ENCODE measurements around the gene RTN4R.
A peak's percentile ranks its signal among the peaks of the same experiment; 100 is the strongest.
"Not testable (repeated sequence)": the region's sequence is repeated elsewhere in the genome, so short reads cannot be mapped to it uniquely, and the experiment has no call there.

The RTN4R gene

DNA sequence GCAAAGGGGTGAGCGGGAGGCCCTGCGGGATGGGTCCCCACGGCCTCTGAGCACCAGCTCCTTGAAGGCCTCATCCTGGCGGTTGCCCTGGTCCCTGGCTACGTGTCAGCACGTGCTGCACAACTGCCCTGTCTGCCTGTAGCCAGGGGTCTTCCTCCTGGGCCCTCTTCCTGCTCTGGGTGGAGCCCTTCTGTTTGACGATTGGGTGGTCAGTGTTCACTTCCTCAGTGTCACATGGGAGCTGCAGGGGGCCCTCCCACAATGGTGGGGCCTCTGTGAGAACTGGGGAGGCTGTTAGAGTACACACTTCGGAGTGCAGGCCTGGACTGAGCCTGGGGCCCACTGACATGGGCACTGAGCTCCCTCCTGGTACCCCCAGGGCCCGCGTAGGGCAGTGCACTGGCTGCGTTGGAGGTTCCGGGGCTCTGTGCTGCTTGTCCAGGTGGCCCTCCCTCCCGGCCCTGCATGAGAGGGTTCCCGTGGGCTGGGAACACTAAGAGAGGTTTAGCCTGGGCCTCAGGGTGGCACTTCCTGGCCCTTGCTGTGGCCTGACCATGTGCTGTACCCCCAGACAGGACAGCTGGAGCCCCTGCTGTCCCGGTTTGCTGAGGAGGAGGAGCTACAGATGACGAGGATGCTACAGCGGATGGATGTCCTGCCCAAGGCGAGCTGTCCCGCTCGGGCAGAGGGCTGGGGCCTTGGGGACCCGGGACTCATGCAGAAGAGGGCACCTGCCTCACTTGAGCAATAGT lies 38.0 kb upstream of the RTN4R start:
- no peak for DNase-seq

DNA sequence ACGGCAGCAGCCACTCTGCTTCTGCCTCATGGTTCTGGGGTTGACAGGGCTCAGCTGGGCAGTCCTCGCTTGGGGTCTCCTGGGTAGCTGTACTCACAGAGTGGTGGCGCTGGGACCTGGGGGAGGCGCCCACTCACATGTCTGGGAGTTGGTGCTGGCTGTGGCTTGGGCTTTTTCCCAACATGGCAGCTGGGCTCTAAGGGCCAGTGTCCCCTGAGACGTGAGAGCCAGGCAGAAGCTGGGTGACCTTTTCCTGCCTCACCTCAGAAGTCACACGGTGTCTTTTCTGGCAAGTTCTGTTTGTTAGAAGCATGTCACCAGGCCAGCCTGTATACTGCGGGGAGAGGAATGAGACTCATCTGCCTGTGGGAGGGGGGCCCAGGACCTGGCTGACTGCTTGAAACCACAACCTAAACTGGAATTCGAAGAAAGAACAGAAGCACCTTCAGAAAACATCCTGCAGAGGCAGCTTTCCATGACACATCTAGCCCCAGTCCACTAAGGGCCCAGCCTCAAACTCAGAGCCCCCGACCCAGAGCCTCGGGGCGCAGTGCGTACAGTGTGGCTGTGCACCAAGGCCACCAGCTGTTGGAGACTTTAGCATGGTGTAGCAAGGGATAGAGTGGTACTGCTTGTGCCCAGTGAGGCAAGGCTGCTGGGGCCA lies 37.2 kb upstream of the RTN4R start:
- DNase-seq = not testable (repeated sequence)

DNA sequence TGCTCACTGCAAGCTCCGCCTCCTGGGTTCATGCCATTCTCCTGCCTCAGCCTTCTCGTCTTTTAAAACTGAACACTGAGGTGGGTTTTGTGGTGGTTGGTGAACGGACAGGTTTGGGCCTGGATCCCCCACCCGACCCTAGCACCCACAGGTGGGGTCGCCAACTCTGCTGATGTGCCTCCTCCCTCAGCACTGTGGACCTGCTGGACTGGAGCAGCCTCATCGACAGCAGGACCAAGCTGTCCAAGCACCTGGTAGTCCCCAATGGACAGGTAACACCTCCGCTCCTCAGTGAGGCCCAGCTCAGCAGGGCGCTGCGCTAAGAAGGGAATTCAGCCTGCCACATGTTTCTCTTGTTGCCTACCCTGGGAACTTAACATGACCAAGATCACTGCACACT lies 36.5 kb upstream of the RTN4R start:
- no peak for DNase-seq

DNA sequence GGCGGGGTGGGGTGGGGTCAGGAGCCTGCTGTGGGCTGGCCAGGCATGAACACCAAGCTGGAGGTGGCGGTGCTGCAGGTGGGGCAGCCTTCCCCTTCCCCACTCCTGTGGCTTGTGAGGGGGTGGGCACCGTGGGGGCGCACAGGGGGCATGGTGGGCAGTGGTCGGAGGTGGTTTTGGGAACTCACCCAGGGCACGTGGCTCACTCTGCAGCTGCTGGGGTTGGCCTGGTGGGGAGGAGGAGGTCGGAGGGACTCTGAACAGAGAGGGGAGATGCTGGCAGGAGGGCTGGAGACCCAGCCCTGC lies 35.1 kb upstream of the RTN4R start:
- DNase-seq = not testable (repeated sequence)

DNA sequence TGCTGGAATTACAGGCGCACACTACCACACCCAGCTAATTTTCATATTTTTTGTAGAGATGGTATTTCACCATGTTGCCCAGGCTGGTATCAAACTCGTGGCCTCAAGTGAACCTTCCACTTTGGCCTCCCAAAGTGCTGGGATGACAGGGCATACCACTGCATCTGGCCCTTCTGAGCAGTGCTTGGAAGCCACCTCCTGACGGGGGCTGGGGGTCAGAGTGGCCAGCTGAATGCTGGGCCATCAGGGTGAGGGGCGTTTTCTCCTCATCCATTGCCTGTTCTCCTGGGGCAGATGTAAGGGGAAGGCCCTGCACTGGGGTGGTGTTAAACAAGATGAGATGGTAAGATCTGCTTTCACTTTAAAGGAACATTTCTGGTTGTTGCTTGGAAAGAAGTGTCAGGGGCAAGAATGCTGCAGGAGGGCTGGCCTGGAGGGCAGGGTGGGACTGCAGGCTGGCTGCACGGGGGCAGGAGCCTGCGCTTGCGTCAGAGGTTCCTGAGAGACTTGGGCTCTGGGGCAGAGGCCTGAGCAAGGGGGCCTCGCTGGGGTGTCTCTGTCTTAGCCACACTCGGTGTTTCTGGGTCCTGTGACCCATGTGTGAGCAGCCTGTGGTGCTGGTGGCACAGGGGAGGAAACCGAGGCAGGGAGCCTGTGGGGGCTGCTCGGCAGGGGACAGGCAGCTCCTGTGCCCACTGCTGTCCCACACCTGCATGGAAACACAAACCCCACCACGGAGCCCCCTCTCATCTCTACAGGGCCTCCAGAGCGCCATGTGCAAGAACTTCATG lies 34.5 kb upstream of the RTN4R start:
- DNase-seq = no peak

DNA sequence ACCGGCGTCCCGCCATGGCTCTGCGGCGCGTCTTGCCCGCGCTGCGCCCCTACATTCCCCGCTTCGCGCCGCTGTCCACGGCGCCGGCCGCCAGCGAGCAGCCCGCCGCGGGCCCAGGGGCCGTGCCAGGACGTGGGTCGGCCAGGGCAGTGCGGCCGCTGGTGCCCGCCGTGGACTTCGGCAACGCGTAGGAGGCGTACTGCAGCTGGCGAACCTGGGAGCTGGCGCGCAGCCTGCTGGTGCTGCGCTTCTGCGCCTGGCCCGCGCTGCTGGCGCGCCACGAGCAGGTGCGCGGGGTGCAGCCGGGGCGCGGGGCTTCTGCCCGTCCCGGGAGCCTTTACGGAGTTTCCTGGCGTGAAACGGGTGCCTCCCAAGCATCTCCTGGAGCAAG lies 31.6 kb upstream of the RTN4R start:
- no peak for DNase-seq

DNA sequence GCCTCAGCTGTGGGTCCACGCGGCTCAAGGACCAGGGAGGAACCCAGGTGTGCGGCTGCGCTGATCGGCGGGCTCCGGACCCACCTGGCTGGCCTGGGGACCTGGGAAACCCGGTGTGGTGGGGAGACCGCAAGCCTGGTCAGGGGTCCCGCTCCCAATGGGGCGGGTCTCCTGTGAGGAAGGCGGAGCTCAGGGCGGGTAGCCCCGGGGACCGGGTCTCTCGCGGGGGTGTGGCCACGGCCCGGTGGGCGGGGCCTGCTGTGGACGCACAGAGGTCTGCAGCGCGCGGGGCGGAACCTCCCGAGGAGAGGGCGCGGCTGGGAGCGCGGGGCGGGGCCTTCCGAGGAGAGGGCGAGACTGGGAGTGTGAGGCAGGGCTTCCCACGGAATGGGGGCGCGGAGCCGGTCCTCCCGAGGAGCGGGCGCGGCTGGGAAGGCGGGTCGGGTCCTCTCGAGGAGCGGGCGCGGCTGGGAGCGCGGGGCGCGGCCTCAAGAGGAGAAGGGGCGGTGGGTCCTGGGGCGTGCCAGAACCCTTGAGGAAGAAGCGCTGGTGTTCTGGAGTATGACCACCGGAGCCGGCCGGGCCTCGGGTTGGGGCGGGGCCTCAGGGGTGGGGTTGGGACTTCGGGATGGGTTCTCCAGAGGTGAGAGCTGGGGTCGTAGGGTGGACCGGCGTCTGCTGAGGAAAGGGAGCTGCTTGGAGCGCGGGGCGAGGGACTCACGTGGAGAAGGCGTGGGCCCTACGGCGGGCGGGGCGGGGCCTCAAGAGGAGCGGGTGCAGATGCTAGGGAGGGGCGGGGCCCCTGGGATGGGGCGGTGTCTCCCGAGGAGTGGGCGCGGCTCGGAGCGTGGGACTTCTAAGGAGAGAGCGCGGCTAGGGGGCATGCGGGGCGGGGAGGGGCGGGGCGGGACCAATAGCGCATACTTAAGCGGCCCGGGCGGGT lies 31.0 kb upstream of the RTN4R start:
- peak; percentile 71 to 87 (median 78) for DNase-seq

DNA sequence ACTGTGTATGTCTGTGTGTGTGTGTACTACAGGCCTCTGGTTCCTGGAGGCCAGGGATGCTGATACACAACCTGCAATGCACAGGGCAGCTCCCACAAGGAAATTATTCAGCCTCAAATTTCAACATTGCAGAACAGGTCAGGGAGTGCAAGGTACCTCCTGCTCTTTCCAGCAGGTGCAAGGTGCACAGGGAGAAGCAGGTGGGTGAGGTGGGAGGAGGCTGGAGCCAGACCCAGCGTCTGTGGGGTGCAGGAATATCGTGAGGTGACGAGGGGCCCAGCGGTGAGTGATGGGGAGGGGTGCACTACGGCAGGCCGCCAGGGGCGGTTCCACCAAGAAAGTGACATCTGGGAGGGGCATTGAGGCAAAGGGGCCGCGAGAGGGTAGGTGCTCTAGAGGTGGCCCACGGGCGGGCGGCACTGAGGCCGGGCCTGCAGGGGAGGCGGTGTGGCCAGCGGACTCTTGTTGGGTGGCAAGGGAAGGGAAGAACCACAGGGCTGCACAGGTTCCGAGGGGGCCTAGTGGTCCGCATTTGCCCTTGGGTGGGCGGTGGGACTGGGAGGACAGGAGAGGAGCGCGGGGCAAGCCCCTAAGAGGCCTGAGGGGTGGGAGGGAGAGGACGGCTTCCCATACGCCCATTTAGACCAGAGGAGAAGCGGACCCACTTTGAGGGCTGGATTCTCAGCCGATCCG lies 30.1 kb upstream of the RTN4R start:
- DNase-seq = no peak

DNA sequence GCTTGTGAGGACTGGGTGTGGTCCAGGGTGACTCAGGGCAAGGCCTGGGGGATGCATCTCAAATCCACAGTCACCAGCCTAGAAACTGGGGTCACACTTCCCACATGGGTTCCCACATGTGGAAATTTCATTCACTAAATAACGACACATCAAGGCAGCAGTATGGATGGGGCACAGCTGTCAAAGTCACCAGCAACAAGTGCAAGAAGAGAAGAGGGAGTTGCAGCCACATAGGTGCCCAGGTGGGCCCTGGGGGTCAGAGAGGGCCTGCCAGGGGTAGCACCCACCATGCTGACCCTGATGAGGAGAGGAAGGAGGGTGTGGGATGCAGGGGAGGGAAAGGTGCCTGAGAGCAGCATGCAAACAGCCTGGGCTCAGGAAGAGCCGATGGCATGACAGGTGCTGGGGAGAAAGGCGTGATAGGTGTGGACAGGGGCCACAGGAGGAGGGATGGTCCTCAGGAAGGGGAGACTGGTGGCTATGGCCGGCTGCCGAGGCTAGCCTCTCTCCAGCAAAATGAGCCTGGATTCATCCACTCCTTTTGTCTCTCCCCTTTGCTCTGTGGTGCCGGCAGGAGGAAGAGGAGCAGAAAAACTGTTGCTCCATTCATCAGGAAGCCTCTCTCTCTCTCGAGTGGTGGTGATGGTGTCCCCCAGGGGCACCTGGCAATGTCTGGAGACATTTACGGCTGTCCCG lies 29.4 kb upstream of the RTN4R start:
- DNase-seq = no peak

DNA sequence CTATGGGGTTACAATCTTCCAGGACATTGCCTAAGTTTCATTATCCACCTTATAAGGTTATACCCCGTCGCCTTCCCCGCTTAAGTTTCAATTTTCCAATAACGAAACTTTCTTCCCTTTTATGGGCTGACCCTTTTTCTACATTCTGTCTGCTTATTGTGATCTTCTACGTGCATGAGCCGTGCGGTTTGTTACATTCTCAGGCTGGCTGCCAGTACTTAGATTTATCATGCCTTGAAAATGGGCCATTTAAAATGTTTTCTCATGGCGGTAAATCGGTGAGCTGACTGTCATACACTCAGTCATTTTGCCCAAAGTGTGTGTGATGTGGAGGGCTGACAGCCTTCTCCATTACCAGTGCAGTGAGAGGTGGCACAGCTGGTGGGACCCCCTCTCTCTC lies 28.5 kb upstream of the RTN4R start:
- DNase-seq = no peak

DNA sequence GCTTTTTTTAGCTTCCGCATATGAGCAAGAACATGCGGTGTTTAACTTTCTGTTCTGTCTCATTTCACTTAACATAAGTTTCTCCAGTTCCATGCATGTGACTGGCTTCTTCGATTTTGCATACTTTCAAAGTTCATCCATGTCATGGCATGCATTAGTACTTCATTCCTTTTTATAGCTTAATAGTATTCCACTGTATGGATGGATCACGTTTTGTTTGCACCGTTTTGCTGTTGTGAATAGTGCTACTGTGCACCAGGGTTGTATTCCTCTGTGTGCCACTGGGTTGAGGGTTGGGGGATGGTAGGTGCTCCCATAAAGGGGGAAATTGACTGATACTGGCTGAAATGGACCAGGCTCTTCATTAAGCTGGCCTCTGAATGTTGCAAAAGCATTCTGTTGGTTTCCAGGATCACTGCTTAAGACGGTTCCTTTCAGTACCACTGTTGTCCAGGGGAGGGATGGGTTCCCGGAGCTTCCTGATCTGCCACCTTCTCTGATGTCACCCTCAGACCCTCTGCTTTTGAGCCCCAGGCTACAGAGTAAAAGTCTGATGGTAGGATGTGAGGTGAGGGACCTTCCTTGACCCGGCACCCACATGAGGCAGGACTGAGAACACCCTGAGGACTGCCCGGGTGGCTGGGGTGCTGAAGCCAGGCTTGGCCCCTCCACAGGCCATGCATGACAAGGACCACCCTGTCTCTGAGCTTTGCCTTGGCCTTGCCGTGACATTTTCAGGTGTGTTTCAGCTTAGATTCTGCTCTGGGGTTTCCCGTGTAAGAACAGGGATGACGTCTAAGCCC lies 27.3 kb upstream of the RTN4R start:
- no peak for DNase-seq

DNA sequence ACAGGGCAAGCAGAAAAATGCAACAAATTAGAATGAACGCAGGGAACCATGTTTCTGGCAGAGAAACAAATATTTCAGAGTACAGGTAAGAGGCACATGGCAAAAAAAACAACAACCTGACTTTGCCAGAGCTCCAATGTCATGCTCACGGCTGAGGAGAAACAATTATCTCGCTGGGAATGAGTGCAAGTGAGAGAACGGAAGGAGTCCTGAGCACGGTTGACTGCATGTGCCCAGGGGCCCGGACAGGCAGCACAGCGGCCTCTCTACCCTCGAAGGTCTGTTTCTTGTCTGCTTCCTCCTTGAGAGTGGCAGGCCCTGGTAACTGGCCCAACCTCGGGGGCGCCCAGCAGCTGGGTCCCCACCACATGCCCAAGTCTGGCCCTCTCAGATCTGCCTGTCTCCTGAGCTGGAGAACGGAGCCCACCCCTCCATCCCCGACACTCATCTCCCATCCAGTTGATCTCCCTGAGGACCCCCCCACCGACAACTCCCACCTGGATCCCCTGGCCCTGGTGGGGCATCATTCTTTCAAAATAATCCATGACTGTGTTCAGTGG lies 24.6 kb upstream of the RTN4R start:
- no peak for DNase-seq

DNA sequence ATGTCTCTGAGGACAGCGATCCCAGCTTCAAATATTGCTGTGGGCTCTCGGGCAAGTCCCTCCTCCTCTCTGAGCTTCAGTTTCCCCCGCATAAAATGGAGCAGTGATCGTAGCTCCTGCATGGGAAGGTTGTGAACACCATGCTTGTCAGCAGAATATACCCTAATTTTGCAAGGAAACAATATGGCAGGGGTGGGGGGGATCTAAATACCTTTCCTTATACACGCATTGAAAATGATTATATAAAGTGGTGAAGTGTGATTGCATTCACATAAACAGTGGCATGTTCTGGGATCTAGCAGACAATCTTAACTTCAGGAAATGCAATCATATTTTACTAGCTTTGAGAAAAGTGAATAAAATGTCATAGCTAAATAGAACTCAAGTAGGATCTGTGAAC lies 24.0 kb upstream of the RTN4R start:
- DNase-seq = no peak

DNA sequence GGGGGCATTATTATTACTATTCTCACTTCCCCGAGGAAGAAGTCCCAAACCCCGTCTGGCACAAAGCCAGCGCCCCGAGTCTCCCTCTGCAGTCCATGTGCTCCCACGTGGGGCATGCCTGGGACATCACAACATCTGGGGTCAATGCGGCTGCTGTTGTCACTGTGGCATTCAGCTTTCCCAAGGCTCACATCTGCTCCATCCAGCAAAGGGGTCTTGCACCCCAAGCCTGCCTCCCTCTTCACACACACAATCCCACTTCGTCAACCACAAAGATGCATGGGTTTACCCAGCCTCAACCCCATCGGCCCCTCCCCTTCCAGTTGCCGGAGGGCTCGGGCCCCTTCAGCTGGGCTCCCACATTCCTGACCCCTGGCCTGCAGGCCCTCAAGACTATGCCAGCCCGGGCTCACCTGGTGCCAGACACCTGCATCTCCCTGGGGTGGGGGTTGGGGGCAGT lies 23.5 kb upstream of the RTN4R start:
- no peak for DNase-seq

DNA sequence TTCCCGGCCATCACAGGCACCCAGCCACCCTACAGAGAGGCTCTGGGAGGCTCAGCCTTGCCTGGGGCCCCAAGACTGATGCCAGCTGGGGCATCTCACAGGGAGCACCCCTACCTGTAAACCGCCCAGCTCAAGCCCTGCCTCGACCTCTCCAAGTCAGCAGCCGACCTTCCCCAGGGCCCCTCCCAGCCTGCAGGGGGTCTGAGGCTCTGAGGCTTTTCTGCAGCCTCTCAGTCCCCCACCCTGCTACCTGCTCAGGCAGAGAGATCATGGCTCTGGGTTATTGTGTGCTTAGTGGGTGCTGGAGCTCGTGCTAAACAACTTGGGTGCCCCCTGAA lies 23.1 kb upstream of the RTN4R start:
- DNase-seq = no peak

DNA sequence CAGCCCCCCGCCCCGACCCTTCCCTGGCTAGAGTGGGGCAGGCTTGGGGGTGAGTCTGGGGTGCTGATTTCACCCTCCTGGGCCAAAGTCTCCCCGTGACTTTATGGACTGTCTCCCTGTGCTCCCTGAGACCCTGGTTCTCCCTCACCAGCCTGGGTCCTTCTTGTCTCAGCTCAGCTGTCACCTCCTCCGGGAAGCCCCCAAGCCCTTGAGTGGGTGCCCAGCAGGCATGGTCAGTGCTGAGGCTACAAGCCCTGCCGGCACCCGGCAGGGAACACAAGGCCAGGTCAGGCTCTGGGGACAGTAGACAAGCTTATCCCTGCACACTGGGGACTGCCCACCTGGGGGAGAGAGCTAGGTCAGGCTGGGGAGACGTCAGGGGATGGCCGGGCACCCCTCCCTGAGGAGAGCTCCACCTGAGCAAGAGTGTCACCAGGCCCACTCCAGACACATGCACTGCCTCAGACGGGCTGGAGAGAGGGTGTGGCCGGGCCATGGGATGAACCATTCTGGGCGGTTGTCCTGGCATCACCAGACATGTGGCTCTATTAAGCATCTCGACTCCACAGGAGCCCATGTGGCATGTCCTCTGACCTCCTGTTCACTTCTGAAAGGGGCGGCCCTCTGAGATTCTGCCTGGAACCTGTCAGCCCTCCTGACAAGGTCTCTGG lies 22.6 kb upstream of the RTN4R start:
- DNase-seq = no peak

DNA sequence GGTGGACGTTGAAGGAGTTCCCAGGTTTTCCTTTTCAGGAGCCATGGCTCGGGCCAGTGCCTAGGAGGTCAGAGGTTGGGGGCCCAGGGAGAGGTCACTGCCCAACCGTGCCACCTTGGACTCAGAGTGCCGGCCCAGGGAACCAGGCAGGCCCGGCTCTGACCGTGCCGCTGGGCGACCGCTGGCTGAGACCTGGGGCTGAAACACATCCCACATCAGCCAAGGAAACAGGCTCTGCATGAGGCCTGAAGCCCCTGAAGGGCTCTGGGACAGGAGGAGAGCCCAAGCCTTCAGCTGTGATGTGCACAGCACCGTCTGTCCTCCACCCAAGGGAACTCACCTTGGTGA lies 21.9 kb upstream of the RTN4R start:
- DNase-seq = no peak

DNA sequence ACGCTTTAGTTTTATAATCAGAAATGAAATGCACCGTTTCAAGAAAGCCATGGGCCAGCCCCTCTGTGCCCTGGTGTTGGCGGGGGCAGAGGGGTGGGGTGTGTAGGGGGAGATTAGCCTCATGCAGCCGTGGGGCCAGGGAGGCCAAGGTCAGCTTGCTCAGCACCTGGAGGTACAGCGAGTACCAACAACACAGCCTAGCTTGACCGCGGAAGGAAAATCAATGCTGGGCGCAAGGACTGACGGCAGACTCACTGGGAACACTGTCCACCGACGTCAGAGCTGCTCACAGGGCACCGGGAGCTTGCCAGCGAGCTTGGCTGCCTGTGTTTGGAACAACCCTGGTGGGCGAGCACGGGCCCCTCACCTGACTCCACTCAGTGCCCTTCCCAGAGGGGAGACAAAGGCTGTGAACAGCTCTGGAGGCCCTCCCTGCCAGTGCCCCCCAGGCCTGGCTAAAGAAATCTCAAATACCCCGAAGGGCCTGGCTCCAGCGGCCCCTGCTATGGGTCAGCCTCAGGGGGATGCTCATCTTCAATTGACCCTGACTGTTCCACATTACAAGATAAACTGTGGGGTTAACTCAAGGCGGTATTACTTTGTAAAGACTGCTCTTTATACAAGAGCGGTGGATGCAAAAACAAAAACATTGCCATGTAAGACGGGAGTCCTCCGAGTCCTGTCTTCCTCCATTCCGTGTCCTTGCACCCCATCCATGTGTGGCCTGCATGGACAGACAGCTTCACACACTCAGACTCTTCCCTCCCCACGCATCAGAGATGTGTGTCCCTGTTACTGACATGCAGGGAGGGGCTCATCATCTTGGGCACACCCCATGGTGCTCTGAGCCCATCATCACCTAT lies 21.3 kb upstream of the RTN4R start:
- DNase-seq = not testable (repeated sequence)

Data from activated CD4-positive, CD25-positive, alpha-beta regulatory T cell (primary cell).